IPS-NIHi7 (cell line): ENCODE measurements around the gene RPA4.
"Not testable (repeated sequence)": the region's sequence is repeated elsewhere in the genome, so short reads cannot be mapped to it uniquely, and the experiment has no call there.

Source experiments
- DNase-seq: peaks from one replicate; pipeline ENCODE4 v3.0.0; 2012; ENCODE audit warnings: mixed read lengths; ENCODE audit errors: extremely low spot score

The RPA4 gene

GRCh38 chrX:96883608-96884007 lies at the start of gene RPA4:
TSS of gene RPA4 (plus strand) at chrX:96883908. CDS start at chrX:96884311, 403 bp downstream.
- no peak for DNase-seq

- DNase-seq = no peak
Observed at GRCh38 chrX:96834137-96834536, 49.6 kb upstream of the RPA4 start.

- no peak for DNase-seq
Observed at GRCh38 chrX:96835660-96836289, 47.9 kb upstream of the RPA4 start.

- DNase-seq = no peak
Observed at GRCh38 chrX:96837808-96838207, 45.9 kb upstream of the RPA4 start.

GRCh38 chrX:96838537-96838936 lies 45.2 kb upstream of the RPA4 start:
- no peak for DNase-seq

- no peak for DNase-seq
Observed at GRCh38 chrX:96841325-96841724, 42.4 kb upstream of the RPA4 start.

GRCh38 chrX:96841866-96842265 lies 41.8 kb upstream of the RPA4 start:
- not testable (repeated sequence) for DNase-seq

GRCh38 chrX:96843566-96843965 lies 40.1 kb upstream of the RPA4 start:
- DNase-seq = peak; percentile 69

GRCh38 chrX:96846841-96847240 lies 36.9 kb upstream of the RPA4 start:
- no peak for DNase-seq

GRCh38 chrX:96859422-96859821 lies 24.3 kb upstream of the RPA4 start:
- DNase-seq = not testable (repeated sequence)

GRCh38 chrX:96861218-96861617 lies 22.5 kb upstream of the RPA4 start:
- DNase-seq = no peak

- no peak for DNase-seq
Observed at GRCh38 chrX:96861661-96862060, 22.0 kb upstream of the RPA4 start.

- no peak for DNase-seq
Observed at GRCh38 chrX:96884027-96884426, 319 bp downstream of the RPA4 start.

GRCh38 chrX:96889726-96890125 lies 6.0 kb downstream of the RPA4 start:
- no peak for DNase-seq

- DNase-seq = no peak
Observed at GRCh38 chrX:96906741-96907140, 23.0 kb downstream of the RPA4 start.

GRCh38 chrX:96907516-96908272 lies 24.0 kb downstream of the RPA4 start:
- DNase-seq = no peak

- no peak for DNase-seq
Observed at GRCh38 chrX:96909291-96909690, 25.6 kb downstream of the RPA4 start.

GRCh38 chrX:96918864-96919263 lies 35.2 kb downstream of the RPA4 start:
- no peak for DNase-seq

GRCh38 chrX:96919672-96920071 lies 36.0 kb downstream of the RPA4 start:
- DNase-seq = no peak

- DNase-seq = no peak
Observed at GRCh38 chrX:96924581-96924980, 40.9 kb downstream of the RPA4 start.

- DNase-seq = no peak
Observed at GRCh38 chrX:96929036-96929435, 45.3 kb downstream of the RPA4 start.
